ENCODE measurements around the gene MBLAC1. TPM values are rescaled to one million over a fixed set of nuclear protein-coding genes. Genes with fewer than 3 reads are reported as not detected.
"Not testable (repeated sequence)": the region's sequence is repeated elsewhere in the genome, so short reads cannot be mapped to it uniquely, and the experiment has no call there.

Gene MBLAC1
- total and polyA plus RNA-seq, 11 donors: 1.3 to 3.2 (median 2.0) TPM

GRCh38 chr7:100137851-100138760 is 11.3 kb downstream of the MBLAC1 start:
- WGBS, 4 donors: 76 to 80% (median 78%) methylated on average over 13 of the region's 13 CpGs
- H3K4me1 ChIP-seq: no peaks in the 10 kb centered on the region
- intact Hi-C loops (cut with DNase I): loop anchor here in 3 of 10 donors (5.0 to 10.0 kb wide), 3 partner anchors 79 to 217 kb away; partner anchors contain the start of genes PILRB (in 1 of the 3) and PVRIG (in 1 of the 3)
- DNase-seq: no peak
- TF ChIP-seq POLR2A (IDR thresholded peaks at IDR 0.05) (no peak), CTCF (IDR thresholded peaks at IDR 0.05) (no peak)
- no peak overlapping the region for H3K27ac ChIP-seq
- no peaks in the 10 kb centered on the region for H3K9me3 ChIP-seq
- no peaks in the 10 kb centered on the region for H3K36me3 ChIP-seq
- no peak overlapping the region for H3K4me3 ChIP-seq
- peaks cover 0 to 15% (median 0%) of the 10 kb centered on the region in 9 donors for H3K27me3 ChIP-seq
- no peak for ATAC-seq

- Histone ChIP-seq H3K4me1 (no peaks in the 10 kb centered on the region), H3K36me3 (no peaks in the 10 kb centered on the region), H3K27me3 (peaks cover 0 to 15% (median 0%) of the 10 kb centered on the region in 9 donors), H3K4me3 (no peak overlapping the region), H3K9me3 (no peaks in the 10 kb centered on the region), H3K27ac (no peak overlapping the region)
- TF ChIP-seq CTCF (IDR thresholded peaks at IDR 0.05): no peak
- no peak for TF ChIP-seq POLR2A (IDR thresholded peaks at IDR 0.05)
- intact Hi-C loops (cut with DNase I): loop anchor here in 1 of 10 donors (10.0 kb wide), 1 partner anchor 203 kb away; no protein-coding TSS in a partner anchor
- no peak for ATAC-seq
- 62 to 67% (median 66%) methylated on average over 3 of the region's 3 CpGs for WGBS, 4 donors
- DNase-seq: no peak
These were observed 14.8 kb downstream of the MBLAC1 start for GRCh38 chr7:100141555-100141949.

GRCh38 chr7:100142461-100142860 is 15.7 kb downstream of the MBLAC1 start:
- peaks cover 0 to 15% (median 0%) of the 10 kb centered on the region in 9 donors for H3K27me3 ChIP-seq
- no peak overlapping the region for H3K27ac ChIP-seq
- intact Hi-C loops (cut with DNase I): loop anchor here in 1 of 10 donors (10.0 kb wide), 1 partner anchor 202 kb away; no protein-coding TSS in a partner anchor
- no peaks in the 10 kb centered on the region for H3K36me3 ChIP-seq
- no peaks in the 10 kb centered on the region for H3K4me1 ChIP-seq
- no peak for TF ChIP-seq POLR2A (IDR thresholded peaks at IDR 0.05)
- TF ChIP-seq CTCF (IDR thresholded peaks at IDR 0.05): no peak
- DNase-seq (no peak), ATAC-seq (no peak)
- H3K9me3 ChIP-seq: no peaks in the 10 kb centered on the region
- WGBS, 4 donors: 93 to 95% (median 94%) methylated on average over 3 of the region's 3 CpGs
- no peak overlapping the region for H3K4me3 ChIP-seq

- H3K4me1 ChIP-seq: peaks cover 0 to 27% (median 12%) of the 10 kb centered on the region in 12 donors
- H3K4me3 ChIP-seq, H3K27ac ChIP-seq, DNase-seq, ATAC-seq, H3K27me3 ChIP-seq, H3K36me3 ChIP-seq, H3K9me3 ChIP-seq: not testable (repeated sequence)
- intact Hi-C loops (cut with DNase I): loop anchor here in 1 of 10 donors (10.0 kb wide), 1 partner anchor 198 kb away; no protein-coding TSS in a partner anchor
- WGBS, 4 donors: 77 to 95% (median 92%) methylated on average over 4 of the region's 4 CpGs
These were observed 19.6 kb downstream of the MBLAC1 start for GRCh38 chr7:100146350-100146749.
